Sigmoid colon (tissue), 7 donors: Measurements from ENCODE around the gene ERFE. TPM values are rescaled to one million over a fixed set of nuclear protein-coding genes. Genes with fewer than 3 reads are reported as not detected.

ENCODE experiments used
- DNase-seq: peaks from one replicate; pipeline ENCODE4 v3.0.0-alpha.2; 2019
- H3K27ac ChIP-seq, 4 donors: fragments of 200-600 bp; sonication (generic); one replicate each; pipeline ENCODE4 v1.5.1; 2016 to 2019; ENCODE audit warnings: mild to moderate bottlenecking in 1 of 4
- H3K27me3 ChIP-seq, 3 donors: fragments of 200-600 bp; sonication (generic); one replicate each; pipeline ENCODE4 v1.5.1; 2019; ENCODE audit warnings: mild to moderate bottlenecking in 1 of 3
- H3K36me3 ChIP-seq, 4 donors: fragments of 200-600 bp; sonication (generic); one replicate each; pipeline ENCODE4 v1.5.1; 2016 to 2019
- H3K4me1 ChIP-seq, 4 donors: fragments of 200-600 bp; sonication (generic); one replicate each; pipeline ENCODE4 v1.5.1; 2017 to 2019
- H3K4me3 ChIP-seq, 4 donors: fragments of 200-600 bp; sonication (generic); one replicate each; pipeline ENCODE4 v1.5.1; 2017 to 2019; ENCODE audit warnings: mild to moderate bottlenecking in 2 of 4, moderate library complexity in 1 of 4
- H3K9me3 ChIP-seq, 4 donors: fragments of 200-600 bp in 3 of 4; sonication (generic) in 3 of 4; one replicate each; pipeline versions ENCODE4 v1.5.1 to v1.6.1; 2013 to 2019
- CTCF ChIP-seq, 4 experiments: fragments of 450-650 bp in 3 of 4; fragments of 200-600 bp in 1 of 4; IDR thresholded peaks; one replicate each; pipeline ENCODE4 v1.5.1; 2016 to 2019; ENCODE audit warnings: antibody characterized with exemption in 4 of 4, mild to moderate bottlenecking in 3 of 4, moderate library complexity in 2 of 4
- EP300 ChIP-seq, 4 donors: sonication (generic); formaldehyde crosslinking; IDR thresholded peaks; one replicate each; pipeline ENCODE4 v1.6.1; 2017; ENCODE audit warnings: antibody characterized with exemption in 4 of 4
- POLR2A ChIP-seq, 2 donors: fragments of 450-650 bp; IDR thresholded peaks; one replicate each; pipeline ENCODE4 v1.6.1; 2016; ENCODE audit warnings: antibody characterized with exemption in 2 of 2, mild to moderate bottlenecking in 2 of 2, moderate library complexity in 2 of 2
- POLR2AphosphoS5 ChIP-seq, 4 donors: sonication (generic); formaldehyde crosslinking; IDR thresholded peaks; one replicate each; pipeline ENCODE4 v1.6.1; 2017; ENCODE audit warnings: antibody characterized with exemption in 4 of 4
- WGBS, 2 donors: extraction: QIAGEN DNeasy Blood & Tissue Kit; methylation state at CpG; one replicate each; pipeline ENCODE4 v1.1.7; 2013; 5-methylcytosine and 5-hydroxymethylcytosine counted together
- intact Hi-C: fragments of 100-400 bp; cut with DNase I; formaldehyde crosslinking; loops from one replicate; pipeline ENCODE4 v1.15.1; 2023
- polyA plus RNA-seq, 3 donors: library from polyadenylated mRNA; stranded (reverse); fragments of 200-250 nt; gene quantifications; one replicate each; pipeline ENCODE4 v1.2.3, GENCODE V29; 2013
- total RNA-seq, 4 donors: library from RNA; depleted of rRNA; stranded (reverse); fragments of >200 nt; gene quantifications; one replicate each; pipeline ENCODE4 v1.1.0, GENCODE V29; 2016
- donor health status: healthy with polysubstance abuse.
- donor health status: Bipolar disorder and iron deficiency.
- donor health status: healthy.

Gene ERFE
- total and polyA plus RNA-seq, 7 donors: 0.42 to 0.71 (median 0.49) TPM; not detected in 4

GRCh38 chr2:238164906-238165287 lies 6.1 kb downstream of the ERFE start:
- WGBS, 2 donors: 90 to 93% methylated on average over 8 of the region's 8 CpGs
- TF ChIP-seq POLR2AphosphoS5 (IDR thresholded peaks at IDR 0.05) (no peak), CTCF (IDR thresholded peaks at IDR 0.05) (no peak), POLR2A (IDR thresholded peaks at IDR 0.05) (no peak), EP300 (IDR thresholded peaks at IDR 0.05) (no peak)
- H3K27me3 ChIP-seq: peaks cover 10 to 27% (median 20%) of the 10 kb centered on the region in 3 donors

GRCh38 chr2:238165288-238165921 lies 6.6 kb downstream of the ERFE start:
- no peaks in the 10 kb centered on the region for H3K9me3 ChIP-seq
- no peak for TF ChIP-seq POLR2AphosphoS5 (IDR thresholded peaks at IDR 0.05)
- TF ChIP-seq POLR2A (IDR thresholded peaks at IDR 0.05): no peak
- no peak for TF ChIP-seq EP300 (IDR thresholded peaks at IDR 0.05)
- TF ChIP-seq CTCF (IDR thresholded peaks at IDR 0.05): no peak
- 90 to 93% methylated on average over 12 of the region's 12 CpGs for WGBS, 2 donors
- peaks cover 9 to 22% (median 16%) of the 10 kb centered on the region in 3 donors for H3K27me3 ChIP-seq
- H3K27ac ChIP-seq: no peak overlapping the region
- peaks cover 0 to 27% (median 2%) of the 10 kb centered on the region in 4 donors for H3K36me3 ChIP-seq
- no peak overlapping the region for H3K4me3 ChIP-seq
- H3K4me1 ChIP-seq: peaks cover 0 to 37% (median 33%) of the 10 kb centered on the region in 4 donors
- DNase-seq: no peak
- intact Hi-C loops: loop anchor here (5.0 kb wide), 1 partner anchor 308 kb away; the partner anchor contains the start of gene RAMP1

More at GRCh38 chr2:238164906-238165287, 6.1 kb downstream of the ERFE start:
- H3K4me1 ChIP-seq: peaks cover 0 to 32% (median 28%) of the 10 kb centered on the region in 4 donors
- intact Hi-C loops: loop anchor here (5.0 kb wide), 1 partner anchor 308 kb away; the partner anchor contains the start of gene RAMP1
- no peaks in the 10 kb centered on the region for H3K9me3 ChIP-seq
- H3K27ac ChIP-seq: no peak overlapping the region
- DNase-seq: no peak
- no peak overlapping the region for H3K4me3 ChIP-seq
- H3K36me3 ChIP-seq: peaks cover 0 to 22% (median 2%) of the 10 kb centered on the region in 4 donors

GRCh38 chr2:238166391-238167343 lies 7.9 kb downstream of the ERFE start:
- Histone ChIP-seq H3K27me3 (peaks cover 9 to 21% (median 16%) of the 10 kb centered on the region in 3 donors), H3K27ac (no peak overlapping the region), H3K4me1 (peaks cover 0 to 42% (median 38%) of the 10 kb centered on the region in 4 donors), H3K9me3 (no peaks in the 10 kb centered on the region), H3K36me3 (peaks cover 0 to 38% (median 5%) of the 10 kb centered on the region in 4 donors), H3K4me3 (no peak overlapping the region)
- intact Hi-C loops: loop anchor here (5.0 kb wide), 1 partner anchor 309 kb away; the partner anchor contains the start of gene RAMP1
- no peak for TF ChIP-seq POLR2A (IDR thresholded peaks at IDR 0.05)
- TF ChIP-seq EP300 (IDR thresholded peaks at IDR 0.05): no peak
- no peak for TF ChIP-seq POLR2AphosphoS5 (IDR thresholded peaks at IDR 0.05)
- 84 to 91% methylated on average over 24 of the region's 24 CpGs for WGBS, 2 donors
- no peak for DNase-seq

- Histone ChIP-seq H3K4me1 (peaks cover 0 to 42% (median 38%) of the 10 kb centered on the region in 4 donors), H3K27ac (no peak overlapping the region), H3K4me3 (no peak overlapping the region), H3K9me3 (no peaks in the 10 kb centered on the region), H3K36me3 (peaks cover 0 to 45% (median 9%) of the 10 kb centered on the region in 4 donors), H3K27me3 (peaks cover 9 to 21% (median 16%) of the 10 kb centered on the region in 3 donors)
- TF ChIP-seq CTCF (IDR thresholded peaks at IDR 0.05) (no peak), EP300 (IDR thresholded peaks at IDR 0.05) (no peak), POLR2A (IDR thresholded peaks at IDR 0.05) (no peak)
- 85 to 93% methylated on average over 7 of the region's 7 CpGs for WGBS, 2 donors
- no peak for DNase-seq
- intact Hi-C loops: loop anchor here (5.0 kb wide), 1 partner anchor 310 kb away; the partner anchor contains the start of gene RAMP1
Observed at GRCh38 chr2:238167344-238167715, 8.6 kb downstream of the ERFE start.
